ENCODE measurements around the gene PNPLA2. TPM values are rescaled to one million over a fixed set of nuclear protein-coding genes. Genes with fewer than 3 reads are reported as not detected.

PNPLA2 gene
- total and polyA plus RNA-seq, 5 donors from 2014 or later = 23.9 to 195 (median 24.9) TPM

DNA sequence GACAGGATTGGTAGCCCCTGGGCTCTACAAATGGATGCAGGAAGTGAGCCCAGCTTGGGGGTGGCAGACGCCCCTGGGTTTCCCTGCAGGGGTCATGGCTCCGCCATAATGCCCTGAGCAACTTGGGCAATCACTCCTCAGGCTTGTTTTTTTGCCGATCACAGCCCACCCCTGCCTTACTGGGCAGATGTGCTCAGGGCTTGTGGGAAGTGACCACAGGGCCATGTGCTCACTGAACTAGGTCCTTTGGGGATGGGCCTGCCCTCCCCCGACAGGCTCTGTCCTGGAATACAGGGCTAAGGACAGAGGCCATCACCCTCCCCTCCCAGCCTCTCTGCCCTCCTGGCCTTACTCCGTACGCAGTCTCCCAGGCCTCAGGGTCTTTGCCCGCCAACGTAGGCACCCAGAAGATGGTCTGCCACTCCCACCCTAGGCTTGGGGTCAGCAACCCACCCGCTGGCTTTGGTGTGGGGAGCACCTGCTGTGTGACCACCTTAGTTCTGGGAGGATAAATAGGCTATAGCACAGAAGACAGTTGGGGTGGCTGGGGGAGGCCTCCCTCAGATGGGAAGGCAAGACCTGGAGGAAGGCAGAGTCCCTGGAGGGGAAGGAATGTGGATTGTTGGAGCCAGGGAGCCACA lies 5.1 kb upstream of the PNPLA2 start:
- no peak overlapping the region for H3K27ac ChIP-seq (ENCODE audit: insufficient read depth, low read length, poor library complexity, severe bottlenecking)
- no peak overlapping the region for H3K4me3 ChIP-seq (ENCODE audit: low read depth, low read length)
- Mint-ChIP-seq H3K27ac (peak overlapping the region in 1 of 3 donors; percentile 46), H3K27me3 (peaks cover 4% of the 10 kb centered on the region), H3K4me1 (peaks cover 6 to 40% (median 12%) of the 10 kb centered on the region in 4 donors), H3K9me3 (no peaks in the 10 kb centered on the region), H3K36me3 (peaks cover 5% of the 10 kb centered on the region), H3K4me3 (peak overlapping the region in 1 of 4 donors; percentile 29)
- H3K36me3 ChIP-seq (ENCODE audit: control insufficient read depth, insufficient read depth, low read length) = peaks cover 22% of the 10 kb centered on the region
- H3K4me1 ChIP-seq (ENCODE audit: control insufficient read depth, insufficient read depth, low read length, poor library complexity, severe bottlenecking) = peaks cover 30% of the 10 kb centered on the region
- no peaks in the 10 kb centered on the region for H3K27me3 ChIP-seq (ENCODE audit: control insufficient read depth, insufficient read depth, low read length)
- no peak for DNase-seq
- ATAC-seq (ENCODE audit: low read depth in 2 of 2) = no peak
- no peaks in the 10 kb centered on the region for H3K9me3 ChIP-seq (ENCODE audit: control insufficient read depth in 2 of 2, low read length in 2 of 2)

DNA sequence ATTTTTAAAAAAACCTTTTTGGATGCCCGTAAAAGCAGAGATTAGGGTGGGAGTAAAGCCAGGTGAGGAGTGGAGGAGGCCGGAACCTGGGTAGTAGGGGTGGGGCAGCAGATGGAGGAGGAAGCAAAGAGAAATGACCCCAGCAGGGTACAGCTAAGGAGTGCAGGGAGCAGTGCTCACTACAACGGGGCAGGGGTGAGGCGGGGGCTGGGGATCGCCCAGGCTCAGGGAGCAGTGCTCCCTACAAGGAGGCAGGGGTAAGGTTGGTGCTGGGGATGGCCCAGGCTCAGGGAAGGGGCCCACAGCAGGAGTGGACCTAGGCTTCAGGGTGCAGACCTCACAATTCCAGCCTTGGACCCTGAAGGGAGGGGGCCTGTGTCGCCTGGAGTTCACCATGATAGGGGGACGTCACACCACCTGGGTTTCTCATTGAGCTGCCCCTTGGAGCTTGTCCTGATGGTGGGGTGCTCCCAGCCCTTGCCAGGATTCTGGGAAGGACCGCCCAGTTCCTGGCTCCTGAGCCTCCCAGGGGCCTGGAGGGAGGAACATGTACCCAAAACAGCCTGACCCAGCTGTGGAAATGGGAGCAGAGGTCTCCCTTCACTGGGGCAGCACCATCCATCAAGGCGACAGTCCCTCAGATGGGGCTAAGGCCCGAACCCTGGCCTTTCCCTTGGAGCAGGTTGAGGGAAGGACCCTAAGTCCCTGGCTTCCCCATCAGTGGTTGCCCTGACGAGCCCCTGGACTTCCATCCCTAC lies 2.9 kb upstream of the PNPLA2 start:
- H3K27ac ChIP-seq (ENCODE audit: insufficient read depth, low read length, poor library complexity, severe bottlenecking) = no peak overlapping the region
- no peaks in the 10 kb centered on the region for H3K9me3 ChIP-seq (ENCODE audit: control insufficient read depth in 2 of 2, low read length in 2 of 2)
- peaks cover 6 to 29% (median 8%) of the 10 kb centered on the region in 4 donors for H3K4me1 Mint-ChIP-seq
- H3K27ac Mint-ChIP-seq = no peak overlapping the region
- H3K36me3 ChIP-seq (ENCODE audit: control insufficient read depth, insufficient read depth, low read length) = peaks cover 22% of the 10 kb centered on the region
- DNase-seq = no peak
- H3K27me3 ChIP-seq (ENCODE audit: control insufficient read depth, insufficient read depth, low read length) = no peaks in the 10 kb centered on the region
- no peak for ATAC-seq (ENCODE audit: low read depth in 2 of 2)
- peaks cover 28% of the 10 kb centered on the region for H3K4me1 ChIP-seq (ENCODE audit: control insufficient read depth, insufficient read depth, low read length, poor library complexity, severe bottlenecking)
- H3K27me3 Mint-ChIP-seq = no peaks in the 10 kb centered on the region
- peaks cover 5% of the 10 kb centered on the region for H3K36me3 Mint-ChIP-seq
- H3K4me3 ChIP-seq (ENCODE audit: low read depth, low read length) = no peak overlapping the region
- H3K4me3 Mint-ChIP-seq = peak overlapping the region in 2 of 4 donors; percentile 32 to 35
- no peaks in the 10 kb centered on the region for H3K9me3 Mint-ChIP-seq

DNA sequence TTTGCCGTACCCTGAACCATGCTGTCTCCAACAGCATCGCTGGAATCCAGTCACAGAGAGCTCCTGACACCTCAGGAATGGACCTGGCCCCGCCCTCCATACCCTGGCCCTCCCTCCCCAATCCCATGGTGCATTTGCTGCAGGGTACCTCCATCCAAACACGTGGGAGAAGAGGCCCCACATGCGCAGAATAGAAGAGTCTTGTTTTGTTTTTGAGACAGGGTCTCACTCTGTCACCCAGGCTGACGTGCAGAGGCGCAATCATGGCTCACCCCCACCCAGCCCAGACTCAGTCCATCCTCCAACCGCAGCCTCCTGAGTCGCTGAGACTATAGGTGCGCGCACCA lies 2.3 kb upstream of the PNPLA2 start:
- DNase-seq (no peak), ATAC-seq (ENCODE audit: low read depth in 2 of 2) (no peak)
- H3K9me3 Mint-ChIP-seq = no peaks in the 10 kb centered on the region
- Histone ChIP-seq H3K36me3 (ENCODE audit: control insufficient read depth, insufficient read depth, low read length) (peaks cover 22% of the 10 kb centered on the region), H3K4me3 (ENCODE audit: low read depth, low read length) (no peak overlapping the region), H3K27me3 (ENCODE audit: control insufficient read depth, insufficient read depth, low read length) (no peaks in the 10 kb centered on the region), H3K4me1 (ENCODE audit: control insufficient read depth, insufficient read depth, low read length, poor library complexity, severe bottlenecking) (peaks cover 28% of the 10 kb centered on the region), H3K27ac (ENCODE audit: insufficient read depth, low read length, poor library complexity, severe bottlenecking) (no peak overlapping the region), H3K9me3 (ENCODE audit: control insufficient read depth in 2 of 2, low read length in 2 of 2) (no peaks in the 10 kb centered on the region)
- no peaks in the 10 kb centered on the region for H3K27me3 Mint-ChIP-seq
- peaks cover 2% of the 10 kb centered on the region for H3K36me3 Mint-ChIP-seq
- peak overlapping the region in 2 of 4 donors; percentile 32 to 35 for H3K4me3 Mint-ChIP-seq
- peaks cover under 1 to 28% (median 7%) of the 10 kb centered on the region in 4 donors for H3K4me1 Mint-ChIP-seq
- H3K27ac Mint-ChIP-seq = peak overlapping the region in 1 of 3 donors; percentile 38

DNA sequence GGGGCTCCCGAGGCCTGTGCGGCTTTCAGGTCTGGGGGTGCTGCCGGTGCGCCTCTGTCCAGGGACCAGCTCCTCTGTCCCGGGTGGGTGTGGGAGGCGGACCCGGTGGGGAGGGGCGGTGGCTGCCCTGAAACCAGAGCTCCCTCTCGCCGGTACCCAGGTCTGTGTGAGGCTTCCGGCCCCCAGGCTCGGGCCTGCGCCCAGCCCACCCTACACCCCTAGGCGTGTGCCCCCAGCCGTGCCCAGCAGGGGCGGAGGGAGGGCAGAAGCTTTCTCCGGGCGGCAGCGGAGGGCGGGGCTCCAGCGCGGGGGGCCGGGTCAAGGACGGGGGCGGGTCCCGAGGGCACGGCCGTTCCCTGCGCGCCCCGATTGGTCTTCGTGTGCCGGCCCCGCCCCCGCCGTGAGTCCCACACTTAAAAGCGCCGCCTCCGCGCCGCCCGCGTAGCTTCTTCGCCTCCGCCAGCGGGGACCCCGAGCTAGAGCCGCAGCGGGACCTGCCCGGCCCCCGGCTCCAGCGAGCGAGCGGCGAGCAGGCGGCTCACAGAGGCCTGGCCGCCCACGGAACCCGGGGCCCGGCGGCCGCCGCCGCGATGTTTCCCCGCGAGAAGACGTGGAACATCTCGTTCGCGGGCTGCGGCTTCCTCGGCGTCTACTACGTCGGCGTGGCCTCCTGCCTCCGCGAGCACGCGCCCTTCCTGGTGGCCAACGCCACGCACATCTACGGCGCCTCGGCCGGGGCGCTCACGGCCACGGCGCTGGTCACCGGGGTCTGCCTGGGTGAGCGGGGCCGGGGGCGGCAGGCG lies 616 bp downstream of the PNPLA2 start:
- Mint-ChIP-seq H3K27ac (peak overlapping the region in 2 of 3 donors; percentile 75 to 90), H3K9me3 (no peaks in the 10 kb centered on the region), H3K4me3 (peak overlapping the region; percentile 90 to 95 (median 92)), H3K27me3 (no peaks in the 10 kb centered on the region), H3K36me3 (peaks cover 4% of the 10 kb centered on the region), H3K4me1 (peaks cover 0 to 25% (median 7%) of the 10 kb centered on the region in 4 donors)
- ATAC-seq (ENCODE audit: low read depth in 2 of 2) (peak; percentile 73 to 74), DNase-seq (peak; percentile 89 to 93 (median 92))
- peaks cover 10% of the 10 kb centered on the region for H3K36me3 ChIP-seq (ENCODE audit: control insufficient read depth, insufficient read depth, low read length)
- H3K4me3 ChIP-seq (ENCODE audit: low read depth, low read length) = no peak overlapping the region
- H3K4me1 ChIP-seq (ENCODE audit: control insufficient read depth, insufficient read depth, low read length, poor library complexity, severe bottlenecking) = peaks cover 21% of the 10 kb centered on the region
- peak overlapping the region; percentile 96 for H3K27ac ChIP-seq (ENCODE audit: insufficient read depth, low read length, poor library complexity, severe bottlenecking)
- no peaks in the 10 kb centered on the region for H3K27me3 ChIP-seq (ENCODE audit: control insufficient read depth, insufficient read depth, low read length)
- no peaks in the 10 kb centered on the region for H3K9me3 ChIP-seq (ENCODE audit: control insufficient read depth in 2 of 2, low read length in 2 of 2)

DNA sequence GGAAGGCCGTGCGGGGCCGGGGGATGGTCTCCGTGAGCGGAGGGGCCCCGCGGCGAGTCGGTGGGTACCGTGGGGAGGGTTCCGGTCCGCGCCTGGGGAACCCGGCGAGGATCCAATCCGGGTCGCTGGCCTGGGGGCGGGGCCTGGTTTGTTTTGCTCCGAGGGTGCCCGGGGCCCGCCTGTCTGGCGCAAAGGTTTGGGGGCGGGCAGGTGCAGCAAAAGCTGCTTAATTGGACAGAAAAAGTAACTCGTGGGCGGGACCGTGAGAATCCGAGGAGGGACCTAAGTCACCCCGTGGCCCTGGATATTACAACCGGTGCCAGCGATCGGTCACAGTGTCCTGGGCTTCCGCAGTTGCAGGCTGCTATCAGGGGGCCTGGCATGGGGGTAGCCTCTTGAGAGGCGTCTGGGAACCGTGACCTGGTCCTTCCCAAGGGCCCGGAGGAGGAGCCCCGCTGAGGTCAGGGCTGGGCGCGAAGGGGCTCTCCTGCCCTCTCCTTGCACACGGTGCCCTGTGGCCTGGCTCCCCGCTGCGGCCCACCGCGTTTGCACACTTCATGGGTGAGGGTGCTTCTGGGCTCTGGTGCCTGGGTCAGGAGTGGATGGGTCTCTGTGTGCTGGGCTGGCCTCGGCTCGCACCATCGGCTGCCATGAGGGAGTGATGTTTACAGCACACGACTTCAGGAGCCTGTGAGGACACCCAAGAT lies 1.4 kb downstream of the PNPLA2 start:
- H3K9me3 ChIP-seq (ENCODE audit: control insufficient read depth in 2 of 2, low read length in 2 of 2) = no peaks in the 10 kb centered on the region
- Mint-ChIP-seq H3K4me3 (peak overlapping the region; percentile 90 to 95 (median 92)), H3K27ac (peak overlapping the region; percentile 75 to 95 (median 90)), H3K4me1 (peaks cover 0 to 27% (median 8%) of the 10 kb centered on the region in 4 donors), H3K9me3 (no peaks in the 10 kb centered on the region), H3K36me3 (peaks cover 7% of the 10 kb centered on the region), H3K27me3 (no peaks in the 10 kb centered on the region)
- no peaks in the 10 kb centered on the region for H3K27me3 ChIP-seq (ENCODE audit: control insufficient read depth, insufficient read depth, low read length)
- peaks cover 10% of the 10 kb centered on the region for H3K36me3 ChIP-seq (ENCODE audit: control insufficient read depth, insufficient read depth, low read length)
- ATAC-seq (ENCODE audit: low read depth in 2 of 2) (peak; percentile 77 to 82), DNase-seq (peak; percentile 95 to 98 (median 96))
- H3K27ac ChIP-seq (ENCODE audit: insufficient read depth, low read length, poor library complexity, severe bottlenecking) = peak overlapping the region; percentile 96
- peak overlapping the region; percentile 55 for H3K4me3 ChIP-seq (ENCODE audit: low read depth, low read length)
- peaks cover 21% of the 10 kb centered on the region for H3K4me1 ChIP-seq (ENCODE audit: control insufficient read depth, insufficient read depth, low read length, poor library complexity, severe bottlenecking)

DNA sequence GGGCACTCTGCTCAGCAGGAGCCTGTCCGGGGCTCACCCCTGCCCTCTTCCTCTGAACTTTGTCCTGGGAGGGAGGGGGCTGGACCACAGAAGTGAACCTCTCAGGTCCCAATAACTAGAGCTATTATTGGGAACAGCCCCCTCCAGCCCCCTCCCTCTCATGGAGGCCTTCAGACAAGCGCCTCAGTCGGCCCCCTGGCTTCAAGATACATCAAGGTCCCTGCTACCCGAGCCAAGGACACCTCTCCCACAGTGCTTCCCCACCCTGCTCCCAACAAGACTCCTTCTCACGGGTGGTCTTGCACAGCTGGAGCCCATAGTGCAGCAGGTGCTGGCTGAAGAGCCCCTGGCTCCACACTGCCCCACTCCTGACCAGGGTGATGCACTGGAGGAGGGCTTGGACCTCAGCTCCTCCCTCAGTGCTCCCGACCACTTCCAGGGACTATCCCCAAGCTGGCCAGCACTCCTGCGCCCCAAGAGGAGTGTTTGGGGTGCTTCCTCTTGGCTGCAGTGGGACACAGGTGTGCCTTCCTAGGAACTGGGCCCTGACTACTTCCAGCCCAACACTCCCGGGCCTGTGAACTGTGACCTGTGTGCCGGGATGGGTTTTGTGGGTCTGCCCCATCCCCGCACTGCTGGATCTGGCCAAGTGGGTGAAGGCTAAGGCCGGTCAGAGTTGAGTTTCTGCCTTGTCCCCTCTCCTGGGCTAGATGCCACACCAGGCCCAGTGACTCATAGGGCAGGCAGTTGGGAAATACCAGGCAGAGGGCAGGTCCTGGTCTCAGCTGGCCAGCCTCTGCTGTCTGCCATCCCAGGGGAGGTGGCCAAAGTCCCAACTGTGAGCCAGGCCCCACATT lies 2.2 kb downstream of the PNPLA2 start:
- H3K4me3 Mint-ChIP-seq = peak overlapping the region; percentile 90 to 95 (median 92)
- no peaks in the 10 kb centered on the region for H3K27me3 Mint-ChIP-seq
- ATAC-seq (ENCODE audit: low read depth in 2 of 2) (no peak), DNase-seq (no peak)
- Histone ChIP-seq H3K4me1 (ENCODE audit: control insufficient read depth, insufficient read depth, low read length, poor library complexity, severe bottlenecking) (peaks cover 21% of the 10 kb centered on the region), H3K9me3 (ENCODE audit: control insufficient read depth in 2 of 2, low read length in 2 of 2) (no peaks in the 10 kb centered on the region), H3K4me3 (ENCODE audit: low read depth, low read length) (peak overlapping the region; percentile 55), H3K36me3 (ENCODE audit: control insufficient read depth, insufficient read depth, low read length) (peaks cover 10% of the 10 kb centered on the region), H3K27ac (ENCODE audit: insufficient read depth, low read length, poor library complexity, severe bottlenecking) (peak overlapping the region; percentile 96), H3K27me3 (ENCODE audit: control insufficient read depth, insufficient read depth, low read length) (no peaks in the 10 kb centered on the region)
- peaks cover 0 to 27% (median 8%) of the 10 kb centered on the region in 4 donors for H3K4me1 Mint-ChIP-seq
- H3K36me3 Mint-ChIP-seq = peaks cover 10% of the 10 kb centered on the region
- H3K27ac Mint-ChIP-seq = peak overlapping the region in 2 of 3 donors; percentile 59 to 75
- no peaks in the 10 kb centered on the region for H3K9me3 Mint-ChIP-seq
